Gastroesophageal sphincter (tissue), 3 donors: ENCODE data around the gene PON1.

ENCODE experiments used
- EP300 ChIP-seq: sonication (generic); formaldehyde crosslinking; IDR thresholded peaks from one replicate; pipeline ENCODE4 v1.6.1; 2017; ENCODE audit warnings: antibody characterized with exemption, mild to moderate bottlenecking
- POLR2A ChIP-seq, 2 donors: fragments of 450-650 bp; IDR thresholded peaks; one replicate each; pipeline ENCODE4 v1.6.1; 2017; ENCODE audit warnings: antibody characterized with exemption in 2 of 2, mild to moderate bottlenecking in 2 of 2, moderate library complexity in 1 of 2
- POLR2AphosphoS5 ChIP-seq: sonication (generic); formaldehyde crosslinking; IDR thresholded peaks from one replicate; pipeline ENCODE4 v1.6.1; 2017; ENCODE audit warnings: antibody characterized with exemption
- TF ChIP-seq, protein P1 (sequence below), 4 experiments: fragments of 200-600 bp in 2 of 4; fragments of 450-650 bp in 2 of 4; sonication (generic) in 1 of 4; IDR thresholded peaks; one replicate each; pipeline ENCODE4 v1.5.1; 2017 to 2019; ENCODE audit warnings: antibody characterized with exemption in 4 of 4, mild to moderate bottlenecking in 2 of 4, moderate library complexity in 2 of 4

DNA sequence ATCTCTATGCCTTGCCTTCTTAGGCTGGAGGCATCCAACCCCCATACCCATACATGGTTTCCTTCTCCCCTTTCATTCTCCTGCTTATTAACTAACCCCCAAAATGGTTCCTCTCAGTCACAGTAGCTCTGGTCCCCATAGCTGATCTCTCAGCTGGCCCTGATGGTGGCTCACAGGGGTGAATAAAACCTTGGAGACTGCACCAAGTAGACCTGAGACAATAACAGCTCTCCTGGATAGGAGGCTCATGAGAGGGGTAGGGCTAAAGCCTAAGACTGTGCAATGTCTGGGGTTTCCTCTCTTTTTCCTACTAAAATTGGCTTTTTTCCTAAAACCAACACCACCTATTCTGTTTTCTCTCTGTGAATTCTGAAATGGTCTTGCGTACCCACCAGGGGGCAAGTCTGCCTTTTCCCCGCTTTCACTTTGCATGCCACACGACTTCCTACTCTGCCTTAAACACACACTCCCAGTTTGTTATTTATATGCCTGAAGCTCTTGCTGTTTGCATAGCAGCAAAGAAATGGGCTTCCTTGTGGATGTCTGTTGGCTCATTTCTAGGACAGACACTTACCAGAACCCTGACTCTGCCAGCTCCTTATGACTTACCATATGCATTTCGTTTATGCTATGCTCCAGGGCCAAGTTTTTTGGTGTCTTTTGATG, 18.4 kb upstream of the PON1 start:
- TF ChIP-seq, protein P1, sequence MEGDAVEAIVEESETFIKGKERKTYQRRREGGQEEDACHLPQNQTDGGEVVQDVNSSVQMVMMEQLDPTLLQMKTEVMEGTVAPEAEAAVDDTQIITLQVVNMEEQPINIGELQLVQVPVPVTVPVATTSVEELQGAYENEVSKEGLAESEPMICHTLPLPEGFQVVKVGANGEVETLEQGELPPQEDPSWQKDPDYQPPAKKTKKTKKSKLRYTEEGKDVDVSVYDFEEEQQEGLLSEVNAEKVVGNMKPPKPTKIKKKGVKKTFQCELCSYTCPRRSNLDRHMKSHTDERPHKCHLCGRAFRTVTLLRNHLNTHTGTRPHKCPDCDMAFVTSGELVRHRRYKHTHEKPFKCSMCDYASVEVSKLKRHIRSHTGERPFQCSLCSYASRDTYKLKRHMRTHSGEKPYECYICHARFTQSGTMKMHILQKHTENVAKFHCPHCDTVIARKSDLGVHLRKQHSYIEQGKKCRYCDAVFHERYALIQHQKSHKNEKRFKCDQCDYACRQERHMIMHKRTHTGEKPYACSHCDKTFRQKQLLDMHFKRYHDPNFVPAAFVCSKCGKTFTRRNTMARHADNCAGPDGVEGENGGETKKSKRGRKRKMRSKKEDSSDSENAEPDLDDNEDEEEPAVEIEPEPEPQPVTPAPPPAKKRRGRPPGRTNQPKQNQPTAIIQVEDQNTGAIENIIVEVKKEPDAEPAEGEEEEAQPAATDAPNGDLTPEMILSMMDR (IDR thresholded peaks at IDR 0.05) = no peak
- no peak for TF ChIP-seq POLR2A (IDR thresholded peaks at IDR 0.05)
- no peak for TF ChIP-seq POLR2AphosphoS5
- no peak for TF ChIP-seq EP300
